Skeletal muscle tissue (tissue), 4 donors: Measurements from ENCODE around the gene FAM43A. TPM values are rescaled to one million over a fixed set of nuclear protein-coding genes. Genes with fewer than 3 reads are reported as not detected.

Source experiments
- H3K27ac ChIP-seq: one replicate; pipeline ENCODE4 v1.7.0; 2013; ENCODE audit warnings: mild to moderate bottlenecking, low read depth, low read length, inconsistent platforms
- H3K27me3 ChIP-seq, 3 donors: one replicate each; pipeline ENCODE4 v1.7.0; 2013; ENCODE audit warnings: low read length in 3 of 3; ENCODE audit not compliant: control insufficient read depth in 3 of 3, insufficient read depth in 3 of 3
- H3K36me3 ChIP-seq, 3 donors: one replicate each; pipeline ENCODE4 v1.7.0; 2013; ENCODE audit warnings: low read length in 3 of 3; ENCODE audit not compliant: control insufficient read depth in 3 of 3, insufficient read depth in 3 of 3
- H3K4me1 ChIP-seq, 3 donors: one replicate each; pipeline ENCODE4 v1.7.0; 2013; ENCODE audit warnings: low read length in 3 of 3, mild to moderate bottlenecking in 3 of 3; ENCODE audit not compliant: control insufficient read depth in 3 of 3, insufficient read depth in 3 of 3
- H3K4me3 ChIP-seq, 3 donors: one replicate each; pipeline ENCODE4 v1.7.0; 2013; ENCODE audit warnings: low read length in 3 of 3
- H3K9ac ChIP-seq, 3 donors: one replicate each; pipeline ENCODE4 v1.7.0; 2013; ENCODE audit warnings: low read length in 3 of 3, mild to moderate bottlenecking in 3 of 3, moderate library complexity in 2 of 3, low read depth in 1 of 3
- H3K9me3 ChIP-seq, 3 donors: one replicate each; pipeline ENCODE4 v1.7.0; 2013; ENCODE audit warnings: low read length in 3 of 3; ENCODE audit not compliant: control insufficient read depth in 3 of 3
- total RNA-seq: library from RNA; depleted of rRNA; stranded (reverse); fragments of >200 nt; gene quantifications from one replicate; pipeline ENCODE4 v1.2.3, GENCODE V29; 2014
- donor health status: Osteomylitis.

FAM43A gene
- 15.7 TPM for total RNA-seq

- H3K4me3 ChIP-seq, result peak within 1 kb of the TSS; percentile 83 to 89 (median 88)
- H3K36me3 ChIP-seq, result peaks cover 0 to 8% (median 0%) of the 10 kb centered on the region in 3 donors
- no peaks in the 10 kb centered on the region for H3K9me3 ChIP-seq
- no peaks in the 10 kb centered on the region for H3K27me3 ChIP-seq
- peak within 1 kb of the TSS; percentile 74 to 93 (median 80) for H3K9ac ChIP-seq
- peaks cover 43 to 51% (median 51%) of the 10 kb centered on the region in 3 donors for H3K4me1 ChIP-seq
- peak within 1 kb of the TSS; percentile 68 for H3K27ac ChIP-seq
Measured at GRCh38 chr3:194685718-194686413, at the start of gene FAM43A. FAM43A (plus strand) TSS chr3:194685883; CDS start chr3:194686827, 944 bp downstream.

- Histone ChIP-seq H3K36me3 (peaks cover 12 to 19% (median 13%) of the 10 kb centered on the region in 3 donors), H3K27me3 (no peaks in the 10 kb centered on the region), H3K4me3 (no peak overlapping the region), H3K9ac (no peak overlapping the region), H3K27ac (no peak overlapping the region), H3K9me3 (no peaks in the 10 kb centered on the region), H3K4me1 (peaks cover 3 to 11% (median 8%) of the 10 kb centered on the region in 3 donors)
Measured at GRCh38 chr3:194637066-194637465, 48.6 kb upstream of the FAM43A start.

- H3K27me3 ChIP-seq, result no peaks in the 10 kb centered on the region
- peaks cover 14 to 24% (median 15%) of the 10 kb centered on the region in 3 donors for H3K36me3 ChIP-seq
- H3K27ac ChIP-seq, result no peak overlapping the region
- H3K9ac ChIP-seq, result no peak overlapping the region
- H3K4me1 ChIP-seq, result peaks cover 3 to 6% (median 5%) of the 10 kb centered on the region in 3 donors
- no peaks in the 10 kb centered on the region for H3K9me3 ChIP-seq
- no peak overlapping the region for H3K4me3 ChIP-seq
Measured at GRCh38 chr3:194637541-194638400, 47.9 kb upstream of the FAM43A start.

GRCh38 chr3:194638991-194639605 is 46.6 kb upstream of the FAM43A start:
- peaks cover 19 to 35% (median 22%) of the 10 kb centered on the region in 3 donors for H3K36me3 ChIP-seq
- H3K27me3 ChIP-seq, result no peaks in the 10 kb centered on the region
- no peak overlapping the region for H3K4me3 ChIP-seq
- H3K4me1 ChIP-seq, result peaks cover 0 to 2% (median 0%) of the 10 kb centered on the region in 3 donors
- no peak overlapping the region for H3K27ac ChIP-seq
- H3K9ac ChIP-seq, result no peak overlapping the region
- H3K9me3 ChIP-seq, result no peaks in the 10 kb centered on the region

- no peaks in the 10 kb centered on the region for H3K9me3 ChIP-seq
Measured at GRCh38 chr3:194640829-194641228, 44.9 kb upstream of the FAM43A start.

GRCh38 chr3:194642769-194643168 is 42.9 kb upstream of the FAM43A start:
- H3K27me3 ChIP-seq, result no peaks in the 10 kb centered on the region
- no peak overlapping the region for H3K27ac ChIP-seq
- peaks cover 0 to 2% (median 0%) of the 10 kb centered on the region in 3 donors for H3K4me1 ChIP-seq
- no peak overlapping the region for H3K4me3 ChIP-seq
- H3K9me3 ChIP-seq, result no peaks in the 10 kb centered on the region
- H3K9ac ChIP-seq, result no peak overlapping the region
- peaks cover 26 to 51% (median 42%) of the 10 kb centered on the region in 3 donors for H3K36me3 ChIP-seq

More at GRCh38 chr3:194640829-194641228, 44.9 kb upstream of the FAM43A start:
- Histone ChIP-seq H3K36me3 (peaks cover 24 to 47% (median 35%) of the 10 kb centered on the region in 3 donors), H3K4me3 (no peak overlapping the region), H3K27ac (peak overlapping the region; percentile 23), H3K4me1 (peaks cover 0 to 2% (median 0%) of the 10 kb centered on the region in 3 donors), H3K9ac (no peak overlapping the region), H3K27me3 (no peaks in the 10 kb centered on the region)

GRCh38 chr3:194647747-194648146 is 37.9 kb upstream of the FAM43A start:
- no peaks in the 10 kb centered on the region for H3K4me1 ChIP-seq
- no peak overlapping the region for H3K27ac ChIP-seq
- no peaks in the 10 kb centered on the region for H3K9me3 ChIP-seq
- H3K36me3 ChIP-seq, result peaks cover 40 to 66% (median 63%) of the 10 kb centered on the region in 3 donors
- no peaks in the 10 kb centered on the region for H3K27me3 ChIP-seq
- no peak overlapping the region for H3K4me3 ChIP-seq
- no peak overlapping the region for H3K9ac ChIP-seq

GRCh38 chr3:194654443-194654842 is 31.2 kb upstream of the FAM43A start:
- Histone ChIP-seq H3K9me3 (no peaks in the 10 kb centered on the region), H3K4me1 (no peaks in the 10 kb centered on the region), H3K27ac (no peak overlapping the region), H3K9ac (no peak overlapping the region), H3K27me3 (no peaks in the 10 kb centered on the region), H3K4me3 (no peak overlapping the region), H3K36me3 (peaks cover 27 to 56% (median 55%) of the 10 kb centered on the region in 3 donors)

- Histone ChIP-seq H3K9ac (no peak overlapping the region), H3K4me1 (no peaks in the 10 kb centered on the region), H3K27me3 (no peaks in the 10 kb centered on the region), H3K9me3 (no peaks in the 10 kb centered on the region), H3K36me3 (peaks cover 18 to 44% (median 34%) of the 10 kb centered on the region in 3 donors), H3K4me3 (no peak overlapping the region), H3K27ac (no peak overlapping the region)
Measured at GRCh38 chr3:194657439-194657838, 28.2 kb upstream of the FAM43A start.
